Globus pallidus (tissue), 1 donor: ENCODE results near the gene KCNQ1.
A peak's percentile ranks its signal among the peaks of the same experiment; 100 is the strongest.

Experiments
- DNase-seq: peaks from one replicate; pipeline ENCODE4 v3.0.0-alpha.2; 2015; ENCODE audit warnings: low spot score

Gene KCNQ1

DNA sequence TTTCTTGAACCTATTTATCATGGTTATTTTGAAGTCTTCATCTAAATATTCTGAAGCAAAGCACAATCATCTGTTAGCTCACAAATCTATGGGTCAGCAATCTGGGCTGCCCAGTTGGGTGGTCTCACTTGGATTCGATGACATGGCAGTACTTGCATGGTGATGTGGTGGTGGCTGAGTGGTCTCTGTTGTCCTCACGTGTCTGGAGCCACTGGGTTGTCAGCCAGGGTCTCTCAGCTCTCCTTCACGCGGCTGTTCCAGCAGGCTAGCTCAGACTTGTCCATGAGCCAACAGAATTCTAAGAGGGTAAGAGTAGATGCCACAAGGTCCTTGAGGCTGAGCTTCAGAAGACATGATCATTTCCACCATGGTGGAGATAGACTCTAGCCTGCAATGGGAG, 321.4 kb downstream of the KCNQ1 start:
- DNase-seq, result no peak

DNA sequence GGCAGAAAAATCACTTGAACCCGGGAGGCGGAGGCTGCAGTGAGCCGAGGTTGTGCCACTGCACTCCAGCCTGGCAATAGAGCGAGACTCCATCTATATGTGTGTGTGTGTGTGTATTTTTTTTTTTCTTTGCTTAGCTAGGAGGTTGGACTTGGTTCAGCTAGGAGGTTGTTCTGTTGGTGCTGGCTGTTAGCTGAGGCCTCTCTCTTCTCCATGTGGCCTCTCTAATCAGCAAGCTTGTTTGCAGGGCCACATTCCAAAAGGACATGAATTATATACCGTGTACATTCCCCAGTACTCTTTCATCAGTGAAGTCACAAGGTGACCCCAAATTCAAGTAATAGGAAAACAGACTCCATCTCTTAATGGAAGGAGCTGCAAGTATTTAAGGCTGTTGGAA, 322.3 kb downstream of the KCNQ1 start:
- no peak for DNase-seq

DNA sequence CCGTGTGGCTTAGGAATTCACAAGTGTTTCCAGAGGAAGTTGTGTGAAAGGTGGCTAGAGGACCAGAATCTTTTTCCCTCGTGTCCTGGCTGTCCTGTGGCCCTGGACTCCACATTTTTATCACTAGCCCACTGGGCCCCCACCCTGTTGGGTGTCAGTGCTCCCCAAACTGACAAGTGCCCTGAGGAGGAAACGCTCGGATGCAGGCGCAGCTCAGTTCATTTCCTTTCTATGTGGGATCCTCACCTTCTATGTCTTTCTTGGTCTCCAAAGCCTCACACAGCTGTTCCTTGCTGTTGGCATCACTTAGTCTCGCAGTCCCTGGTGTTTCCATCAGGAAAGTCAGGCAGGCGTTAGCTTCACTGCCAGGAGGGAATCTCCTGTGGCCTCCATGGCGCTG, 323.0 kb downstream of the KCNQ1 start:
- DNase-seq, result no peak

DNA sequence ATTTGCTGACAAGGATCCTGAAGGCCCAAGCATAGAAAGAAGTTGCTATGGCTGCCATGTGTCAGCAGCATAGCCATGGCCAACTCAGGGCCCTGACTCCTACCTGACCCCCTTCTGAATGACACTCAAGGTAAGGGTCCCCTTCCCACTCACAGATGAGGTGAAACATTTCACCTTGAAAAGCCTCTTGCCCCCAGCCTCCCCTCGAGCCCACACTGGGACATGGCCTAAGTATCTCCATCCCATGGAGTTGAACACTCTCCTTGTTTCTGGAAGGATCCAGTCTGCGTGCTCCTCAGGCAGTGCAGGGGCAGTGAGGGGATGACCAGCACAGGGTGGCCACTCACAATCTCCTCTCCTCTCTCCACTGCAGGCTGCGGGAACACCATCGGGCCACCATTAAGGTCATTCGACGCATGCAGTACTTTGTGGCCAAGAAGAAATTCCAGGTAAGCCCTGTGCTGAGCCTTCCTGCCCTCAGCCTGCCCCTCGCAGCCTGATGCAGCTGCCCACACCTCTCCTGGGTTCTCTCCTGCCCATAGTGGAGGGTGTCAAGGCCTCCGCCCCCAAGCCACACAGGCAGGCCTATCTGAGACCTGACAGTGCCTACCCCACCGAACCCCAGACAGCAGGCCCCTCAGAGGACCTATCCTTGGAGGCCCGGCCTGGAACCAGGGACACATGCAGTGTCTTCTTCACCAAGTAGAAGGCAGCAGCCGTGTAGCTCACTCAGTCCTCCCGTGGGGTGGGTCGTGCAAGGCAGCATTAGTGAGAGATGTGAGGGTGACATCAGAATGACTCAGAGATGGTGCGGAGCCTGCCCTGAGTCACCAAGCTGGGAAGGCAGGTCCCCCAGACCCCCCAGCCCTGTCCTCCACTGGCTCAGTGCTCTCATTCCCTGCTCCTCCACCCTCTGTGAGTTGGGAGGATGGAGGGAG, 323.9 kb downstream of the KCNQ1 start:
- DNase-seq, result no peak

DNA sequence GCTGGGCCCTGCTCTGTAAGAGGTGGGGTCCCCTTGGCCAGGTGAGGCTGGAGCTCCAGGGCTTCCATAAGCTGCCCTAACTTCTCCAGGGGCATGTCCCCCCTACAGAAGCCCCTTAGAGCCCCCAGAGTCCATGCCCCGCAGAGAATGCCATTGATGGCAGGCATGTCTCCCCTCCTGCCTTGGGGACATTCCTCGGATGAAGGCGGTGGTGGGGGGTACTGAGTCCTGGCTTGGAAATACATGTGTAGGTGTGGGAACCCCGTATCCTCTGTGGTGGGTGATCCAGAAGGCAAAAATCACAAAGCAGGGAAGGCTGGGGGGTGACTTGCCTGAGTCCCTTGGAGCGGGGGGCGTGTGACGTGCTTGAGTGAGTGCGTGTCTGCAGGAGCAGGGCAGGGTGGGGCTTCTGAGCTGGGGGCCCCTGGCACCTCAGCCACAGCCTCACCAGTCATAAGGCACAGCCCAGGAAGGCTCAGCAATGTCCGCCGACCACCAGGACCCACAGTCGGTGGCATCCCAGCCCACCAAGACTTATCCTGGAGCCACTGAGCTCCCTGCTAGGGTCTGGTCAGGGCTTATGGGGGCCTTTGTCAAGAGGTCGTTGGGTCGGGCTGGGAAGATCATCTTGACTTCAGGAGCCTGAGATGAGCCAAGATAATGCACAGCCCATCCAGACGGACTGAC, 324.7 kb downstream of the KCNQ1 start:
- no peak for DNase-seq

DNA sequence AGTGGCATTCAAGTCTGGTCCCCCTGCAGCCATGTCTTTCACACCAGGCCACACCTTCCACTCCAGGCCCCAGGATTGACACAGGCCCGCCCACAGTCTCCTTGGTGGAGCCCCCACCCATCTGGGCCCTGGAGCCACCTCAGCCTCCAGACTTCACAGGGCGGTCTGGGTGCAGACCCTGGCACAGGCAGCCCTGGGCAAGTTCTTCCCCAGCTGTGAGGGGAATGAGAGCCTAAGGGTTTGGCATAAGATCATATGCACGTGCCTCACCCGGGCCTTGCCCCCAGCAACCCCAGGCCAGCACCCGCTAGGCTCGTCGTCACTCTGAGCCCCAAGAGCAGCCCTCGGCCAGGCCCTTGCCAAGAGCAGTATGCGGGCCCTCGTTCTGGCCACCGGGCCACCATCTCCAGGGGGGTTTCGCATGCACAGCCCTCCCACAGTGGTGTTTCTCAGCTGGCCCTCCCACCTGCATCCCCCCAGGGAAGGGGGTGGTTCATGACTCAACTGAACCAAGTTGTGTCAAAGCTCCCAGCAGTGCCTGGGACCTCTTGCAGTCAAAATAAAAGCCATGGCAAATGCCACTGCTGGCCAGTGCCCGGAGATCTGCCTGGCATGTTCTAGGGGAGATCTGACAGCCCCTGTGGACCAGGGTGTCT, 325.4 kb downstream of the KCNQ1 start:
- no peak for DNase-seq

DNA sequence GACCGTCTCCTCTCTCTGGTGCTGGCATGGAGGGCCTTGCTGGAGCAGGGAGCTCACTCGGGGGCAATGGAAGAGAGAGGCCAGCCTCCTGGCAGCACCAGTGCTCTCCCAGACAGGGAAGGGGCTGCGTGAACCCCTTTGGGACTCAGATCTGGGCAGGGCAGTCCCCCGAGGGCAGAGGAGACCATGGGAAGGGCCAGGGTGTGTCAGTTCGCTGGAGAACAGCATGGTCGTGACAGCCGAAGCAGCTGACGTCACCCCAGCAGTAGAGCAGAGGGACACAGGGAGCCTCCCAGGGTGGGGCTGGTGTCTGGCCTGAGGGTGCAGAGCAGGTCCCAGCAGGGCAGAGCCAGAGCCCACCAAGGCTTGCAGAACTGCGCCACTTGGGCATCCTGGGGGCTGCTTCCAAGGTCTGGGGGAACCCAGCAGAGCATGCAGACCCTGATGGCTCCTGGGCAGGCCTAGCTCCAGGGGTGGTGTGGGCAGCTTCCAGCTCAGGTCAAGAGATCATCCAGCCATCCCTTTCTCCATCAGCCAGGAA, 326.0 kb downstream of the KCNQ1 start:
- no peak for DNase-seq

DNA sequence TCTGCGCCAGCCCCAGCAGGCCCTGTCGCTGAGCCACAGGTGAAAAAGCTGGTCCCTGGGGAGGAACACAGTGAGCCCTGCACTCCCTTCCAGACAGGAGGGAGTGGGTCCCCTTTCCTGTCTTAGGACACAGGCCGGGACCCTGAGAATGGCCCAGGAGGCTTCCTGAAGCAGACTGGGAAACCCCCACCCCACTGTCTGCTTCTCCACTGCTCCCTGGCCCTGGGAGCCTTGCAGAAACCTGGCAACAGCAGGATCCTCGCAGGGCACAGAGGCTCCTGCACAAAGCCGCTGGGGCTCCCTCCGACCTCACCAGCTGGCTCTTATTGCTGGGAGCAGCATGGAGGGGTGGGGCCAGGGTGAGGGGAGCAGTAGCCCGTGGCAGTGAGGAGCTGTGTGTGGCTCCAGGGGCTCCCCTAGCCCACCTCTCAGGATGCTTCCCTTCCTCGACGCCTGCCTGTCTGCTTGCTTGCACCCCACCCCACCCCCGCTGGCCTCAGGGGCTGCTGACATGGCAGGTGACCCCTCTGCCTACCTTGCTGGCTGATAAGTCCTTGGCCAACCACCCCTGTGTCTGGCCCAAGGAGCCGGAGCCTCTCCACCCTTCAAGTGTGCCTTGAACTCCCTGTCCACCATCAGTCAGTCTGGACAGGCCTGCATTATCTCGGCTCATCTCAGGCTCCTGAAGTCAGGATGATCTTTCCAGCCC, 327.1 kb downstream of the KCNQ1 start:
- DNase-seq, result no peak

DNA sequence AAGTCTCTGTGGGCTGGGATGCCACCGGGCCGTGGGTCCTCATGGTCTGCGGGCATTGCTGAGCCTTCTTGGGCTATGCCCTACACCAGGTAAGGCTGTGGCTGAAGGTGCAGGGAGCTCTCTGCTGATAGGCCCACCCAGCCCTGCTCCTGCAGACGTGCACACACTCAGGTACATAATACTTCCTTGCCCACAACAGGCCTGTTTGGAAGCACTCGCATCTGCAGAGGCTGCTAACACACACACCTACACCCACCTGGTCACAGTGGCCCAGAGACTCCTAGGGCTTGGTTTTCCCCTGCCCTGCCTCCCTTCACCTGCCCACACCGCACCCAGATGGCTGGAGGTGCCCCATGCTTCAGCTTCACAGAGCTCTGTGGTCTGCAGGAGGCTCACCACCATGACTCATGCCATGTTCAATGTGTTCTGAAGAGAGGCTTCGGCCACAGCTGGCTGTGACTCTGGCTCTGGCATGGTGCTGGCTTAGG, 327.8 kb downstream of the KCNQ1 start:
- no peak for DNase-seq

DNA sequence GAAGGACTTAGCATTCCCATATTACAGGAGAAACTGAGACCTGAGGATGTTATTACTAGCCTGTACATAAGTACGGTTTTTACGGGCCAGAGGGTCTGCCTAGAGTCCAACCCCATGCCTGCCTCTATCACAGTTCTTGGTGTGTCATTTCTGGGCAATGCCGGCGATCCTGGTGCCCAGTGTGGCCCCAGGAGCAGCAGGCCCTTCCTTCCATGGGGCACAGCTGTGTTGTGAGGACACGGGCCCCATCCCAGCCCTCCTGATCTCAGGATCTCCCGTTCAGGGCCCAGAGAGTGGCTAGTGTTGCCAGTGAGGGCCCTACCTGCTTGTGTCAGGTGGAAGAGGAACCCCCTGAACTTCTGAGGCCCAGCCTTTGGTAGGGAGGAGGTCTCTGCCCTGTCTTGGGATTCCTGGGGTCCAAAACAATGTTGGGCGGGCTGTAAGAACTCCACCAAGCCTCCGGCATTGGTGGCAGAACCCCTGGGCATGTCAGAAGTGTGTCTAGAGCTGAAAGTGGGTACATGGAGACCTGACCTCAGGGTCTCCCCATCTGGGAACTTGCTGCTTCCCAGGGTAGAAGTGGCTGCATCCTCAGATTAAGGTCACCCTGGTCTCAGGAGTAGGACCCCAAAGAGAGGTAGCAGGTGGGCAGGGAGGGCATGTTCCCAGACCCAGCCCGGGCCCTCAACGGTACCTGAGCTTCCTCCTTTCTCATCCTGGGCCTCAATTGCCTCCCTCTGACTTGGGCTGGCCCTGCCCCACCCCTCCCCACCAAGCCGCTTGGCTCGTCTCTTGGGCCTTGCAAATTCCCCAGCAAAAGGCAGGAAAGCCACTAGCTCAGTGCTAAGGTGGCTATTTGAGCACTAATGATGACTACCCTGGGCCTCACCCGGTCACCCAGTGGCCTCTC, 329.6 kb downstream of the KCNQ1 start:
- no peak for DNase-seq

DNA sequence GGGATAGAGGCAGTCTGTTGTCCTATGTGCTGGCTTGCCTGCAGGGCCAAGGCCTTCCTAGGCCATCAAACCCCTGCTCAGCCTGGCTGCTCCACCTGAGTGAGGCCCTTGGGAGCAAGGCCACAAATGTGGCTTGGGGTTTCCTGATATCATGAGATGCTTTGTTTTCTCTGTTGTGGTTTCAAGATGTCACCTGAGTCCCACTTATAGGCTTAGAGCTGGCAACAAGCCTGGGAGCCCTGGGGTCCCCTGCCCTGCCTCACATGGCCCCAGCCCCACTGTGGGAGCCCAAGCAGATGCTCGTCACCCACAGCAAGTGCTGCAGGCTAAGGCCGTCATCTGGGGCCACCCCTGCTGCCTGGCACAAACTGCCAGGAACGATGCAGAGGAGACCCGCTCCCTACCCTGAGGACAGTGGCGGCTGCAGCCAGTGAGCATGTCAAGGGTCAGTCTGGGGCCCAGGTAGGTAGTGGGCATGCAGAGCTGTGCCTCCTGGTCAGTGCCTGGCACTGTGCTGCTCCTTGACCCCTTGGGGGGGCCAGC, 330.3 kb downstream of the KCNQ1 start:
- DNase-seq, result no peak

DNA sequence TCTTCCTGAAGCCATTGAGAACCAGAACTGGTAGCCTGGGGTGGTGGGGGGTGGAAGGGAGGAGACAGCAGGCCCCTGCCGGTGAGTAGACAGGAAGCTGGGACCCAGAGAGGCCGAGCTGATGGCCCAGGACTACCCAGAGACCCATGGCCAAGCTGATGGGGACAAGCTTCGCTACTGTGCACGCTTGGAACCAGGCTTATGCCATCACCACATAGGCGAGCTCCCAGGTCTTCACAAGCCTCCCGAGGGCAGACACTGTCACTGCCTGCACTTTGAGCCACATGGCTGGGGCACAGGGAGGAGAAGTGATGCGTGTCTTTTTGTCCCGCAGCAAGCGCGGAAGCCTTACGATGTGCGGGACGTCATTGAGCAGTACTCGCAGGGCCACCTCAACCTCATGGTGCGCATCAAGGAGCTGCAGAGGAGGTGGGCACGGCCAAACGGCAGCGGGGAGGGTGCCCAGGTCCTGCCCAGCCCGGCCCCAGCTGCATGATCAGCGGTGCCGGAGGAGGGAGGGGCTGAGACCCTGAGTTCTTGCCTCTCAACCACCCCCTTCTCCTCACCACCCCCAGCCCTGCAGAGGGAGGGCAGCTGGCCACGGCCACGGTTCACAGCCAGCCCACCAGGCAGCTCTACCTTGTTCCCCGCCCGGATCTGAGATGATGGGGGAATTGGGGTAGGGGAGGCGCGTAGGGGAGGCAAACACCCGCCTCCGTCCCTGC, 331.0 kb downstream of the KCNQ1 start:
- DNase-seq, result no peak

DNA sequence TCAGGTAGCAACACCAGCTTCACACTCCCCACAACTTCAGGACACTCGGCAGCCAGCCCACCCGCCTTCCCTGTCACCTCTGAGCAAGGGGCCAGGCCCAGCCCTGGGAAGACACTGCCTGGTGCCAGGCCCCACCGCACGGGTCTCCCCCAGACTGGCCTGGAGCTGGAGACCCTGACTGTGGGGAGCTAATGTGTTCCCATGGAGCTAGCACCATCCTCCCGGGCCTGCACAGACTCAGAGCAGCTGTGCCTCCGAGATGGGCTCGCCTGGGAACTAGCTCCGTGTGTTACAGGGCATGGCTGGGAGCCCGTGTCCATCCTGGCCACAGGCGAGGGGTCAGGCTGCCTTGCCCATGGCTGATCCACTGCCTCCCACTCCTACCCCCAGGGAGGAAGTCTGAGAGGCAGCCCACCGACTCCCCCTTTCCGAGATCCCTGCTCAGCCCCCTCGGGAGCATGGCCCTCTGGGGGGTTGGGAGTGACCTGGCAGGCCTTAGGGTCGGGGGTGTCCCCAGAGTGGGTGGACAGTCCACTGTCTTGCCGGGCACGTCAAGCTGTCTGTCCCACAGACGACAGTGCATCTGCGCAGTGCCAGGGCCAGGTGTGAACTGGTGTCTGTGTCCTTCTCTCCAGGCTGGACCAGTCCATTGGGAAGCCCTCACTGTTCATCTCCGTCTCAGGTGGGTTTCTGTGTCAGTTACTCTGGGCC, 331.7 kb downstream of the KCNQ1 start:
- no peak for DNase-seq

DNA sequence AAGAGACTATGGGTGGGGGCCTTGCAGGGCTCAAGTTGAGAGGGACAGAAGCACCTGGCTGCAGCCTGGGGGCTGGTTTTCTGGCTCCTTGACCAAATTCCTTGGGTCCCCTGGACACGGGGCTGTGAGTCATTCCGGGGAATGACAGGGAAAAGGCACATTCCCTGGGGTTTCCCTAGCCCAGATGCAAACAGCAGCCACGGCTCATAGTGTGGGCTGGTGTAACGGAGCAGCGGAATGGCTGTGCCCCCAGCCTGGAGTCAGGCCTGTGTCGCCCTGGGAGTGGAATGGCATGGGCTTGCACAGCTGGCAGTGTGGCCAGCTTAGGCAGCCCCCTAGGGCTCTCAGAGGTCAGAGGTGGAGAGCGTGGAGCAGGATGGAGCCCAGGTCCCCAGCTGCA, 332.6 kb downstream of the KCNQ1 start:
- DNase-seq, result no peak

DNA sequence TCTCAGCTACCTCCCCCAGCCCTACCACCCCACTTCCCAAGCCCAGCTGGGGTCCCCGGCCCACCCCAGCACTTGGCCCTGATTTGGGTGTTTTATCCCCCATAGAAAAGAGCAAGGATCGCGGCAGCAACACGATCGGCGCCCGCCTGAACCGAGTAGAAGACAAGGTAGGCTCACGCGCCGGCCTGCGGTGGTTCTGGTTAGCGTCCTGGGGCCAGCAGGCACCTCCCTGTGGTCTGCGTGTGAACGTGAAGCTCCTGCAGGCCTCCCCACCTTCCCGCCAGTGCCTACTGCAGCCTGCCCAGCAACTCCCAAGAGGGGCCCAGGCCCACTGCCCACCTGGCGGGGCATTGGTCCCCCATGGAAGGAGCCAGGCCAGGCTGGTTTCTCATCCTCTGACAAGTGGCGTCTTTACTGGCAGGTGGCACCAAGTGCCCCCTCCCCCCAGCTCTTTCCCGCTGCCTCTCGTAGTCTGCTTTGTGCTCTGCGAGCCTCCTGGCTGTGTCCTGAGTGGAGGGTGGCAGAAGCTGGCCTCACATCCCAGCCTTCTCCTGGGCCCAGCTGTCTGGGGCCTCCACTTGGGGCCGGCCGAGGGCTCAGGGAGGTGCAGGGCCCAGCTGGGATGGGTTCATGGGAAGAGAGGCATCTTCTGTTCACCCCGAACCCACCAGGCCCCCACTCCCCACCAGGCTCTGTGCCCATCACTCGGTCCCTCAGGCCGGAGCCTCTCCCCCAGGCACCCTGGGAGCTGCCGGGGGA, 333.2 kb downstream of the KCNQ1 start:
- DNase-seq, result no peak

DNA sequence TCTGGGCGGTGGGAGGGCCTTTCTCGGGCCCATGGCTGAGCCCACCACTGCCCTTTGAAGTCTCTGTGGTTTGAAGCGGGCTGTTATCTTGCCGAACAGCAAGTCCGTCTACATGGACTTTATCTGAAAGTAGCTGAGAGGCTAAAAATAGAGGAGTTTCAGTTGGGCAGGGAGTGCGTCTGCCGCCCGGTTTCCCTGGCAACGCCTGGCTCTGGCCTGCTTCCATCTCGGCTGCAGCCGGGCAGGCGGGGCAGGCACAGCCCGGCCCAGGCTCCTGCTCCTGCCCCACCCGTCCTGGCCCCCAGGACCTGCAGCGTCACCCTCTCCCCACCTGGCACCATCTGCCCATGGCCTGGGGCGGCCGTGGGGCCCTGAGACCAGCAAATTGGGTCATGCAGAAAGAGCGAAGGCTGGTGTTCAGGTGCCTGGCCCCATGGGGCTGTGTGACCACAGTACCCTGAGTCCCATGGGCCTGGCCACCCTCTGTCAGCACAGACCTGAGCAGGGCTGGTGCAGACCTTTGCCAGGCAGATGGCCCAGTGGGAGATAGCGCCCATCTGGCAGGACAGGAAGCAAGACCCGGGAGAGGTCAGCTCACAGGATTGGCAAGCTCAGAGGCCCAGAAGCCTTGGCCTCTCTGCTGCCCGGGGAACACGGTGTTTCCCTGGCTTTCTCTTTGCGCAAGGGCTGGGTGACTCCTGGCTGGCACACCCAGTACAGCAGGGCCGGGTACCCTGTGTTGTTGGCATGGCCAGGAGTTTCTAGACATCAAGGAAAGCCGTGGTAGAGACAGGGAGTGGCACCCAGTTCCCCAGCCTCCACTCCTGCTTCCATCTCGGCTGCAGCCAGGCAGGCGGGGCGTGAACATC, 334.1 kb downstream of the KCNQ1 start:
- peak; percentile 88 for DNase-seq

DNA sequence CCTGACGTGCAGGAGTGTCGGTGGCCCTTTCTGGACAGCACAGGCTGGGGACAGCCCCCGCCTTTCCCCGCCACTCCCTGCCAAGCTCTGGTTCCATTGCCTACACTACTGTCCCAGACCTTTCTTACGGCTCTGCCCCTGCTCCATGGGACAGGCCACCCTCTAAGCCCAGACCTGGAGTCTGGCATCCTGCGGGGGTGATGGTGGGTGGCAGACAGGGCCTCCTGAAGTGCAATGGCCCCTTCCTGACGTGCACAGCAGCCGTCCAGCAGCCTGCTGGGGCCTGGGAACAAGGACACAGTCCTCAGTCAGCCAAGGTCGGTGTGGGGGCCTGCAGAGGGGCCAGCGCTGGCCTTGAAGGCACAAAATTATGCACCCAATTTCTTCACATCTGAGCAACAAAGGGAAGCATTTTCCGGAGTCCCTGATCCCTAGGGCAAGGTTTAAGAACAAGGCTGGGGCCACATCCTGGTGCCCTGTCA, 334.7 kb downstream of the KCNQ1 start:
- no peak for DNase-seq
